HG03025 (cell line): ENCODE results near the gene B4GALT1.

Experiments used
- ATAC-seq: cut with Tn5 transposase; IDR thresholded peaks from one replicate; pipeline ENCODE4 v1.9.1; 2021; ENCODE audit warnings: mild to moderate bottlenecking, moderate library complexity; ENCODE audit not compliant: unreplicated experiment, low FRiP score

Gene B4GALT1

DNA sequence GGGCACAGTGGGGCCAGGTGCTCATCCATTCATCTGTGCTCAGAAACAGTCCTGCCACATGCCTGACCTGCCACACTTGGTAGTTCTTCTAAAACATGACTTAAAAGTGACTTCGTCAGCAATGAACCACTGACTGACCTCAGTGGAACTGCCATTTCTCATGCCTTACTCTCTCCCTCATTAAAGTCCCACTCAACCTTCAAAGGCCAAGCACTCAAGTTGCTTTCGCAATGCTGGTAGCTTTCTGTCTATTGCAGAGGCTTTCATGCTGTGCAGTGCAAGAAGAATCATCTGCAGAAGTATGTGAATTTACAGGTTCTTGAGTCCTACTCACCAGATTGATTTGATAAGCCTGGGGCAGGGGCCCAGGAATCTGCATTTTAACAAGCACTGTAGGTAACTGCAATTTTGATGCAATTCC lies 23.9 kb downstream of the B4GALT1 start:
- no peak for ATAC-seq

DNA sequence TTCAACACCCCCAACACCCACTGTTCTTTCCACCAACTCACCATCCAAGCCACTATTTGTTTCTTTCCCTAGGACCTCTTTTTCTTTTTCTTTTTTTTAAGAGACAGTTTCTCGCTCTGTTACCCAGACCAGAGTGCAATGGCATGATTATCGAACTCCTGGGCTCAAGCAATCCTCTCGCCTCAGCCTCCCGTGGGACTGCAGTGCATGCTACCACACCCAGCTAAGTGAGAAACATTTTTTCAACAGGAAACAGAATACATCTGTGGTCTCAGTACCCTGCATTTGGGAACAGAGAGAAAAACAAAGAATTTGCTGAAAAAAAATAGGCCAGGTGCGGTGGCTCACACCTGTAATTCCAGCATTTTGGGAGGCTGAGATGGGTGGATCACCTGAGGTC lies 24.6 kb downstream of the B4GALT1 start:
- ATAC-seq, result no peak

DNA sequence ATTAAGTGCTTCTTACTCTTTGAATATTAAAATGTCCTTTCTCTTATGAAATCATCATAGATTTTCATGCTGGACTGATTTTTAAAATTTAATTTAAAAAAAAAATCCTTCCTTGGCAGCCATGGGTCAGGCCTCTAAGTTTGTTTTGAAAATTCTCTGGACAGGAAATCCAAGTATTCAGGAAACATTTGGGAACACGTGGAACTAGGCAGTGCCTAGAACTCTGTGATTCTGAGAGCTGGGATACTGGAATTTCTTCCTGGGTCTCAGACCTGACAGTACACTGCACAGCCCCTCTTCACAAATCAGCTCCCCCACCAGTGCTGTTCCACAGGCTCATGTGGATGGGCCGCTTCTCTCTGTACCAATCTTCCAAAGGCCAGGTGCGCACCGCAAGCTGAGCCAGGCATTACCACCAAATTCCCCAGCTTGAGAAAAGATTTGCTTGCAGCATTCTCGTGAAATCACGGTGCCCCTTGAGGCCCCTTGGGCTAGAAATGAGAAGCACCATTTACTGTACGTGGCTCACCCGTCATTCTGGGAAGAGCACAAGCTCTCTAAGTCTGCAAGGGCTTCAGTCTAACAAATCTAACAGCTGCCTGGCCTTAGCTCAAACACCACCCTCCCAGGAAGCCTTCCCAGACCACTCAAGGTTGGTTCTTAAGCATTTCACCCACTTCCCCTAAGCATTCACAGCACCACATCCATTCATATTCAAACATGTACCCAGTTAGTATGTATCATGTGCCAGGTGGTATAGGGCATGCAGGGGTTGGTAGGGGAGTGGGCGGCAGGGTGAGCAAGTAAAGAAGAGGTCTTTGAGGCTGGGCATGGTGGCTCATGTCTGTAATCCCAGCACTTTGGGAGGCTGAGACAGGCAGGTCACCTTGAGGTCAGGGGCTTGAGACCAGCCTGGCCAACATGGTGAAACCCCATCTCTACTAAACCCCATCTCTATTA lies 26.5 kb downstream of the B4GALT1 start:
- no peak for ATAC-seq

DNA sequence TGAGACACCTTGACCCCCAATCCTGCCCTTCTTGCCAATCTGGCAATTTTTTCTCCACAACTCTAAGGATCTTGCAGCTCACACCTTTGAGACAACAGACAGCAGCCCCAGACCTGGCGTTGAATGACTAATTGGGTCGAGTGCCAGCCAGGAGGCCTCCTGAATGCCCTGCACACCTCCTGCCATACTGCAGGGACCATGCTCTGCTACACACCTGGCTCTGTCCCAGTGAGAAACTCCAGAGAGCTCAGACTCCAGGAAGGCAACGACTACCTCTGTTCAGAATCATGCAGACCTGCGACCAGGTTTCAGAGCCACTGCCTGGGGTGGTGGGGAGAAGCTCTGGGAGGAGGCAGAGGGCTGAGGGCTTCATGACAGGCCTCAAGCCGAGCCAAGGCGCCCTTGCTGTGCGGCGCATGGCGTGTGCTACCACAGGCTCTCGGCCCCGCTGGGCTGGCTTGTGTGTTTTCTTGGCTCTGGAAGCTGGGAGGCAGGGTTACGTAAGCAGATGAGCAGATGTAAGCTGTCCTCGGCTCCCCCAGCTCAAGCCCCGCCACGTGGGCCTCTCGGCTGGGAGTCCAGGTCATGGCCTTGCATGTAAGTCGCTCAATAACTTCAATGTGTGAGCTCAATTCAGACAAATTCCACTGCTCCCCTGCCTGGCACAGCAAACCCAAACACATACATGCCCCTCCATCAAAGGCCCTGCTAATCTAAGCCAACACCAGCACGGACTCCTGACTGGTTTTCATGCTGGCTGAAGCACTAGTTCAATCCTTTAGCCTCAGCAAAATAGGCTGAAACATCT lies 27.5 kb downstream of the B4GALT1 start:
- ATAC-seq, result no peak

DNA sequence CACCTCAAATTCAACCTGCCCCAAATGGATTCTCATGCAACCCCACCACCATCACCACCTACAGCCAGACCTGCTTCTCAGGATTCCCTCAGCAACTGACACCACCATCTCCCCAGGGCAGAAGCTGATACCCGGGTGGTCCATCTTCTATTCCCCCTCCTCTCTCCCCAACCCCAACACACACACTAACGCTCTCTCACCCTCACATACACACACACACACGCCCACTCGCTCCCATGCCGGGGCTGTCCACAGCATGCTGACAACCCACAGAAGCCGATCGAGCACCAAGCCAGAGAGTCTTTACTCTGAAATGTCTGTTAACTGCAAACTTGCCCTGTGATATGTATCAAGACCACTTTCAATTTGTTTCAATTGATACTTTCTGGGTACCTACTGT lies 28.4 kb downstream of the B4GALT1 start:
- no peak for ATAC-seq

DNA sequence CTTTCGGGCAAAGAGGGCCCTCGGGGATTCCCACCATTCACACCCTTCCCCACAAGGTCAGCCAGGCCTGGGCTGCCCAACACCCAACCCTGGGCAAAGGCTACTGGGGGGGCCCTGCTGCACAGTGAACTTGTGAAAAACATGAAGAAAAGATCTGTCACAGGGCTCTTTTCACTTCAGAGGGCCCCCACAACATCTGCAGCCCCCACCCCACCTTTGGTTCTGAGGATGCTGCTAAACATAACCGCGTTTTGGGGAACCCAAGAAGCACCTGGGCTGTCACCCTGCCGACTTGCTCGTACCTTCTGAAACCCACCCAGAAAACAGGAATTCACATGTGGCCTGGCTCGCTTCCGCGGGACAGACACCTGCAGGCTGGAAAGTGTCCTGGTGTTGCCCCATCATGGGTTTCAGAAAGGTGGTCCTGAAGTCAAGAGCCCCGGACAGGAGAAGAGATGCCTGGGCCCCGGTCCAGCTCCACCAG lies 29.3 kb downstream of the B4GALT1 start:
- ATAC-seq, result no peak

DNA sequence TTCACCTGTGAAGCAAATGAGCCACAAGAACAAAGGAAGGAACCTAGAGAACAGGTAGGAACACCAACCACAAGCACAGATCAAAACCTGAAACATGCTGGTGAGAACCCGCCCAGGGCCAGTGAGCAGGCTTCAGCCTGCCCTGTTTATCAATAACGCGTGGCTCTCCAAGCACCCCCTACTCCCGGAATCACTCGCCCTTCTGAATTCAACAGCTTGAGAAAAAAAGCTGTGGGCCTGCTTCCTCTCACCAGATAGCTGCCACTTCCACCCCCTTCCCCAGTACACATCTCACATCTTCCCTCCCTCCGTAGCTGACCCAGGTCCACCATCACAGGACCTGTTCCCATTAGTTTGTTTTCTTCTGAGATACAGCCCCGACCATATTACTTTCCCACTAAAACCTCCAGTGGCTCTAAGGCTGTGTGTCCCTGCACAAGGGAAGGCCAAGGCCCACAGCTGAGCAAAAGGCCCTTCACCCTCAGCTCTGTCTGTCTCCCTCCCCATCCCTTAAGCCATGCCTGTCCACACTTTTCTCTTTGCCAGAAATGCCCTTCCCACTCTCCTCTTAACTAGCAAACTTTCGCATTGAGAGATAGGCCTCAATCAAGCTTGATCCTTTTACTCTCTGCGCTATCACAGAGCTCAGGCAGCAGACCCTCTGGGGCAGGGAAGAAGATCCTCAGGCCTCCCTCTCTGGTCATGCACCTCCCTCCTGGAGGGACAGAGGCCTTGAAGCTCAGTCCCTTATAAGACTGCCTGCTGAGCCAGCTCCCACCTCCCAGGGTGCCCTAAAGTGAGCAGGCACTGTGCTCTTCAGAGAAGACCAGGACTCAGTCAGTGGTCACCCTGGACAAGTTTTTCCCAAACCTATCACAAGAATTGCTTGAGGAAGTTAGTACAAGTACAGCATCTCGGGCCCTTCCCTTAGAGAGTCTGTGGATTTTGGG lies 30.1 kb downstream of the B4GALT1 start:
- ATAC-seq, result no peak

DNA sequence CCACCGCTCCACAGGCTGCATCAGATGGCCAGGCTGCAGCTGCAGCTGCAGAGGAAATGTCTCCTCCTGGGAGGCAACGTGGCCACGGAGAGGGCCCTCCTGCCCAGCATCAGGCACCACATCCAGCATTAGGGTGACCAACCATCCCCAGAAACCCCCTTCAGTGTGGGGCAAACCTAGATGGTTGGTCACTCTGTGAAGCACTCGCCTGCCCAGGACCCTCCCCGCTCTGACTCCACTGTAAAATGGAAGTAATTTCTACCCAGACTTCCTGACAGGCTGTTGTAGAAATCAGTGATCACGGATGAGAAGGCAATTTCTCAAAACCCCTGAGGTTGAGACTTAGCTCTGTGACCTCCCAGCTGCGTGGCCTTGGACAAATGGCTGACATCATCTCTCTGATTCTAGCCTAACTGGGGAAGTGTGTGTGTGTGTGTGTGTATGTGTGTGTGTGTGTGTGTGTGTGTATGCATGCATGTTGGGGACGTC lies 31.6 kb downstream of the B4GALT1 start:
- ATAC-seq, result no peak

DNA sequence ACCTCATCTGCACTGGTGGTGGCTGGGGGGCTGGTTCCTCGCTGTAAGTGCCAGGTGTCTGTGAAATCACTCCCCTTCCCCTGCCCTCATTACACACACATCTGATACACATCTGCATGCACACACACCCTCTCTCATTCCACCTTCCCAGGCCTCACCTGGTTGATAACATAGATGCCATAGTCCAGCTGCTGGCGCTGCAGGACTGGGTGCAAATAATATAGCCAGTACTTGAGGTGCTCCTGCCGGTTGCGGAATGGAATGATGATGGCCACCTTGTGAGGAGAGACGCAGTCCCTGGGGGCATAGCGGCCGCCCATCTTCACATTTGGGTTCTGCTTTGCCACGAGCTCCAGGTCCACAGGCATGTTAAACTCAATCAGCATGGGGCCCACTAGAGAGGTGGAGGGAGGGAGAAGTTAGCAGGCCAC lies 32.1 kb downstream of the B4GALT1 start:
- no peak for ATAC-seq

DNA sequence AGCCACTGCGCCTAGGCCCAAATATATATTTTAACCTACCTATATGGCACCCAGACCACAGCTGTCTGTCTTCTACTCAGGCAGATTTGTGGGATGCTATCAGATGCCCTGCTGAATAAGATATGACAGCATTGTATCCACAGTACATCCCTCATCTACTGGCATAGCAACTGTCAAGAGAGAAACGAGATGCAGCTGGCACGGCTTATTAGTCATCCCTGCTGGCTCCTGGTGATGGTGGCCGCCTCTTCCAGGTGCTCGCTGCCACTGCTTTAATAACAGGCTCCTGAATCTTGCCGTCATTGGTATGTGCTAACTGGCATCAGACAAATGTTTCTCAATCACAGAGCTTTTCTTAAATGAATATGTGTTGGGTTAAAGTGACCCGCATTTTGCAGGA lies 34.0 kb downstream of the B4GALT1 start:
- no peak for ATAC-seq

DNA sequence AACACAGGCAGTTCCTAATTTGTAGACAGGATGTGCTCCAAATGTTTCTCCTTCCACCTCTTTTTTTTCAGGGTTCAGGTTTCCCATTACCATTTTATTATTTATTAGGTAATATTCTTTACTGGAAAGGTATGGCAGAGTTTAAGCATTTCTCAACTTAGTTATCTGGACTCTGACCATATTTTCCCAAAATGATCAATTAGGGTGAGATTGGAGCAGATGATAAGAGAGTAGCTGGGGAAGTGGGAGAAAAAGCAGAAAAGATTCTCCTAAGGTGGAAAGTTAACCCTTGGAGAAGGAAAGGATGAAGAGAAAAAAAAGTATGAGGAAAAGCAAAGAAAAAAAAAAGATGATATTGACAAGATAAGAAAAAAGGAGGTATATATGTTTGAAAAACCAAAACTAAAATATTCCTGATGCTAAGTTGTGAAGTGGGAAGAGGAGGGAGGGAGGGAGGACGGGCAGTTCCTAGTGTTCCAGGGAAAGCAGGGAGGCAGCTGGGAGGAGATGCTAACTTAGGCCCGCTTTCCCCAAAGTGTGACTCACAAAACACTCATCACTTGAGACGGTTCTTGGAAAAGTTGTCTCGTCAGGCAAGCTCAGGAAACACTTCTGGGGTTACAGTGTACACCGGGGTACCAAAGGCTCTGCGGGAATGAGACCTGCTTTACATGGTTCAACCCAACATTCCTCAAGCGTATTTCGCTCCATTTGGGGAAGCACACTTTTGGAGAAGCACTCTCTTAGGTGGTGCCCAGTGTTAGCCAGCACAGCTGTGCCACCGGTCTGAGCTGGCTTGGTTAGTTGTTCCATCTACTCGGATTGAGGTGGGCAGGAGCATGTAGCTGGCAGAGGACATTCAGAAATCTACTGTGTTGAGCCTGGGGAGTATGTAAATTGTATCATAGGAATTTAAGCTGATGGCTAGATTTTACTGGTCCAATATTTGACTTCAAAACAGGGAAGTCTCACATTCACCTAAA lies 35.1 kb downstream of the B4GALT1 start:
- ATAC-seq, result no peak

DNA sequence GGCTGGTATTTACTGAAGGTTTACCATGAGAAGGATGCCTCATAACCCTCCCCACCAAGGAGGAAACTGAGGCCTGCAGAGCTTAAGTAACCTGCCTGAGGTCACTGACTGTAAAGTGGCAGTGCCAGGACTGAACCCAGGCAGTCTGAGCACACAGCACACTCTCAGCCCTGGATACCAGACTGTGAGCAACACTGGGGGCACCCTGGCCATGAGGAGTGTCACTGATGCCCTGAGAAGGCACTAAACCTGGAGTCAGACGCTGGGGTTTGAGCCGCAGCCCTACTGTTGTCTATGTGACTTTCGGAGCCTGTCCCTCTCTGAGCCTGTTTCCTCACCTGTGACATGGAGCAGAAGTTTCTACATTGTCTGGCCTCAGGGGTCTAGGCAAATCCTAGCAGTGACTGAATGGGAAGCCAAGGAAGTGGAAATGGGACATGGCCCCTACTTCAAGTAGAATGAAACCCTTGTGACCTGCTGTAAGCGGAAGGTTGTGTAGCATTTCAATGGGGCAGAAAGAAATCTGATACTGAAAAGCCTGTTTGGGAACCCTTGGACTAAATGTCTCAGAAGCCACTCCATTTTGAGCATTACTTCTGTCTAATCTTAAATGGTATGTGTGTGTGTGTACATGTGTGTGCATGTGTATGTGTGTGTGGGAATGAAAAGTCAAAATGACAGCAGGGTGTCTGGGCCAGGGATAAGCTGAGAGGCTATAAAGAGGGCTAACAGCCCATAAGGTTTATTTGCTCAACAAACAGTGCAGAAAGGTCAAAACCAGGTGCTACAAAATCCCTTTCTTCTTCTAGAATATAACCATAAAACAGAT lies 36.0 kb downstream of the B4GALT1 start:
- ATAC-seq, result no peak

DNA sequence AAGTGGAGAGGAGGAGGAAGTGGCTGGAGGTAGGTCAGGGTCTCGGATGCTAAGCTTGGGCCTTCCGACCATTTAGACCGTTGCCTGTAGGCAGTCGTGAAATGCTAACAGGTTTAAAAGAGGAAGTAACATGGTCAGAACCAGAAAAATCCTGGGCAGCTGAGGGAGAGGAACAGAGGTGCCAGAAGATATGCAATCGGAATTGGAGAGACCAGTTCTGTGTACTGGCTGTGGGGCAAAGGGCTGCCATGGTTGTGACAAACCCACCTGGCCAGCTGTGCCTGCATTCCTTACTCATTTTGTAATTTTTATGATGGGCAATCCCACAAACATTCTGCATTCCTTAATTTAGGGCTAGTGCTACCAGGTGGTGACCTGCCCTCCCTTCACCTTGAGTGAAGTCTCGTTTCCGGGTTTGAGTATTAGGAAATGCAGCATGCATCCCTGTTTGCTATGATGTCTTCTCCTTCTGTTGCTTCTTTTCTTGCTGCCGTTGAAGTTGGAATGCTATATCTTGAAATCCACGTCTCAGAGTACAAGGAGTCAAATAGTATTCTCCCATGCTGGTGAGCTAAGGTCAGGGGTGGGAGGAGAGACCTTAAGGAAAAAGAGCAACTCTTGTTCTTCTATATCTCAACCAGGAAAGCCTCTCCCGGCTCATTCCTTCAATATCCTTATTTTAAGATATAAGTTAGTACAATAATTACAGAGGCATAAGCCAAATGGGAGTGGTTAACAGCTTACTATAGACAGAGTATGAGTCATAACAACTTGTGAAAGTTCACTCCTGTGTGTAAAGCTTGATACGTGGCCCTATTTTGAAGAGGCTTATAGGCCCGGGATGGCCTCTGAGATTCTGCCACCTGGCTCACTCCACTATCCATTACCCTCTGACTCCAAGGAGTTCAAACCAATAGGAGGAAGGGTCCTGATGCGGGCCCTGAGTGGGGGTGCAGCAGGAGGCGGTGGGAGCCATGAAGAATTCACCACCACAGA lies 37.0 kb downstream of the B4GALT1 start:
- ATAC-seq, result peak; percentile 47

DNA sequence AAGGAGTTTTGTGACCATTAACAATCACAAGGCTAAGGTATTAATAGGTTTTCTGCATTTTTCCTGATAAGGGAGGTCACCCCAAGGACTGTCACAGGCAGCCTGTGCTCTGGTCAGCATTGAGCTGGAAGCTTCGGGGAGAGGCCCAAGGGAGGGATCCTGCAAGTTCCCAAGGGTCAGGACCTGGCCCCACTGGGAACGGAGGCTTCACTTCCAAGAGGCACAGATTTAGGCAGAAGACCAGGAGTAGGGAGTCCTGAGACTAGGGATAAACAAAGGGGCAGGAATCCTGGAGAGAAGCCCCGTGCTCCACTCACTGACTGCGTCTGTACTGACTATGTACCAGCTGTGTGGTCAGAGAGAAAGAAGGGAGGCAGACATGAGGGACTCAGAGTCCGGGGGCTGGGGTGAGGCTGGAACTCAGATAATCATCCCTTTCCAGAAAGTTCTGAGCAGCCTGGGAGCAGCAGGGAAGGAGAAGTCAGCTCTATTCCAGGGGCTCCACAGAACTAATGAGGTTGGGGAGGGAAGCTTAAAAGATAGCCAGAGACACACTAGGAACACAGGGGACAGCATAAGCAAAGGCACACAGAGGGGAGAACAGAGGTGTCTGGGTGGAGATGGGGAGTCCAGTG lies 37.8 kb downstream of the B4GALT1 start:
- no peak for ATAC-seq

DNA sequence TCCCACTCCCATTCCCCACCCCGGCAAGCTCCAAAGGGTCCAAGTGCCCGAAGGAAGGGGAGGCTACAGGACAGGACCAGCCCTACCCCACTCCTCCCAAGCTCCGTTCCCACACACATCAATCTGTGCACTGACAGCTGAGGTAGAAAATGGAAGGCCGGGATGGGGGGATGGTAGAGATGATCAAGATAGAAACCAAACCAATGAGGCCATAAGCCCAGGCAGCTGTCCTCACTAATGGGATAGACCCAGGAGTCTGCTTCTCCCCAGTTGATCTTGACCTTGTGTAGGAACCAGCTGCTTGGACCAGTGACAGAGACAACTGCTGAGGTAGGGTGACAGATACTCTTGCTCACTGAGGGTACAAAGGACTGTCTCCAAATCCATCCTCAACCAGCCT lies 38.6 kb downstream of the B4GALT1 start:
- no peak for ATAC-seq

DNA sequence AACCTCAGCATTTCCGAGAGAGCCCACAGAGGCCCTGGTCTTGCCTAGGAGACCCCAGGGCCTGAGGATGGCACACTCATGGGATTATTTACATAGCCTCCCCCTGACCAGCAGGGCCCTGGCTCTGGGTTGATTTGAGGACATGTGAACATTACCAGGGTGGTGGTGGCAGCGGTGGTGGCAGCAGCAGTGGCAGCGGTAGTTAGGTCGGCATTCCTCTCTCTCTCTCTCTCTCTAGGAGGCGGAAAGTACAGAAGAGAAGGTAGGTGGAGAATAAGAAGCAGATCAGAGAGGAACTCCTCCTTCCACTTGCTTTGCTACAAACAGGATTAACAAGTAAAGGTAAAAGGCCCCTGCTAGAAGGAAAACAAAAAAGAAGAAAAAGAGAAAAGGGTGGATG lies 39.3 kb downstream of the B4GALT1 start:
- no peak for ATAC-seq
